Muscle of arm (tissue), 12 donors: Measurements from ENCODE around the gene GRIK4. TPM values are rescaled to one million over a fixed set of nuclear protein-coding genes. Genes with fewer than 3 reads are reported as not detected.

ENCODE experiments used
- DNase-seq: peaks from one replicate; pipeline ENCODE4 v3.0.0-alpha.2; 2013
- polyA plus RNA-seq, 12 donors: library from polyadenylated mRNA; unstranded; fragments of 120-200 nt; gene quantifications; one replicate each; pipeline ENCODE4 v1.2.1, GENCODE V29; 2013; ENCODE audit not compliant: insufficient read length in 12 of 12

The GRIK4 gene
- polyA plus RNA-seq, 12 donors = 0.21 to 2.0 (median 0.42) TPM; not detected in 2

DNA sequence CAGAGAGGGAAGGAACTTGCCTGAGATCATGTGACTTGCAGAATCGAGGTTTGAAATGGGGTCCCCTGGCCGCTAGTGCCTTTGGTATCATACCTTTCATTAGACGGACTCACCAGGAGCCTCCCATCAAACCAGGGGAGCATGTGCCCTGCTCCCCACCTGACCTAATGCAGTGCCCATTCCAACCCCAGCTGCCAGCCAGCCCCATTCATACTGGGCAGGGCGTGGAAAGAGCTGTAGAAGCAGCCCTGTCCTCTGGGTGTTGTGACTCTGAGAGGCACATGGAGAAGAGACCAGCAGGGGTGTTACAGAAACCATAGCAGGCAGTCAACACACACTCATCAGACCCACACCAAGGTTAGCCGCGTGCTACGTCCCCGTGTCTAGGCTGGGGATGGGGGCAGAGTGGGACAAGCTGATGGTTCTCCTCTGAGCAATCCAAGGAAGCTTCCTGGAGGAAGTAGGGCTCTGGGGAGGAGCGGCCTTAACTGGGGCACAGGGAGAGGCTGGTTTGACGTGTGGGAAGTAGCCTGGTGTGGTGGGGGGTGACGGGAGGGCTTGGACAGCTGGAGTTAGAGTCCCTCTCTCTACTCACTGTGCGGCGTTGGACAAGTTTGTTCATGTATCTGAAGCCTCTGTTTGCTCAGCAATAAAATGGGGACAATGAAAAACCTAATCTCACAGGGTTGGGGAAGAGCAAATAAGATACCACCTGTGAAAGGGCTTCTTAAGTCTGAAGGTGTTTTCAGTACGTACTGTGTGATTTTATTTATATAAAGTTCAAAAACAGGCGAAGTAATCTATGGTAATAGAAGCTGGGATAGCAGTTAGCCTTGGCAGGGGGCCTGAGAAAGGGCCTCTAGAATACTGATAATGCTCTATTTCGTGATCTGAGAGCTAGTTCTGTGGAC, 14.0 kb downstream of the GRIK4 start:
- no peak for DNase-seq

DNA sequence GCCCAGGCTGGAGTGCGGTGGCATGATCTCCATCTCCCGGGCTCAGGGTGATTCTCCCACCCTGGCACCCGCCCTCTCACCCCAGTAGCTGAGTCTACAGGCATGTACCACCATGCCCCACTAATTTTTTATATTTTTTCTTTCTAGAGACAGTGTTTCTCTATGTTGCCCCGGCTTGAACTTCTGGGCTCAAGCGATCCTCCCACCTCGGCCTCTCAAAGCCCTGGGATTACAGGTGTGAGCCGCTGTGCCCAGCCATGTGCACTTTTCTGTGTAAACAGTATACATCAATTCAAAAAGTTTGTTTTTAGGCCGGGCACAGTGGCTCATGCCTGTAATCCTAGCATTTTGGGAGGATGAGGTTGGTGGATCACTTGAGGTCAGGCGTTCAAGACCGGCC, 14.7 kb downstream of the GRIK4 start:
- DNase-seq = no peak

DNA sequence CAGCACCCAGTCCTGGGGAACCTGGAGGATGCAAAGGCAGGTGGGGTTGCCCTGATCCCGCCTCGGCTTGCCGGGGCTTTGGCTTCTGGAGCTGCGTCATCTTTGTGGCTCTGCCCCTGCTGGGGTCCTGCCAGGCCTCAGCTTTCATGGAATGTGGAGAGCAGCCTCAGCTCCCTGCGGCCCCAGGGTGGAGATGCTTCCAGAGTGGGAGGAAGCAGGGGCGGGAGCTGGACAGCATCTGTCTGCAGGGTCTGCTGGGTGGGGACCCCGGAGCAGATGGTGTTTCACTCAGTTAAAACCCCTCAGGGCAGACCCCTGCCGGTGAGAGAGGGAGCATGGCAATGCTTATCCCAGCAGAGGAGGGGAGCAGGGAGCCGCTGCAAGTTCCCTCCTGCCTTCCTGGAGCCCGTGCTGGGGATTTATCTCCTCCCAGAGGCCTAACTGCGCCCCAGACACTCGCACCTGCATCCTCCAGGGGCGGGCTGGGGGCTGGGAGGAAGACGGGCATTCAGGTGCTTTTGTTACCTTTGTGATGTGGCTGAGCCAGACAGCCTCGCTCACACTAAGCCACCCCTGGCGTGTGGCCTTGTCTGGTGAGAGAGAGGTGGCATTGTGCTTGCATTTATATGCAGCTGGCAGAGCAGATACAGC, 15.7 kb downstream of the GRIK4 start:
- peak; percentile 69 for DNase-seq

DNA sequence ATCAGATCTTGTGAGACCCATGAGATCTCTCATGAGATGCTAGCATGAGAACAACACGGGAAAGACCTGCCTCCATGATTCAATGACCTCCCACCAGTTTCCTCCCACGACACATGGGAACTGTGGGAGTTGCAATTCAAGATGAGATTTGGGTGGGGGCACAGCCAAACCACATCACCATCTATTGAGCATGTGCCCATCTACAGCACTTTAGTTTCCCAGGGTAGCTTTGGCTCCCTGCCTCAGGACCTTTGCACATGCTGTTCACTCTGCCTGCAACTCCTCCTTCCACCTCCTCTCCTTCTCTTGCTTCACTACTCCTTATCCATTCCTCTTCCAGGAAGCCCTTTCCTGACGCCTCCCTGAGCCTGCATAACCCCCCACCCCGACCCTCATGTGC, 17.2 kb downstream of the GRIK4 start:
- DNase-seq = no peak

DNA sequence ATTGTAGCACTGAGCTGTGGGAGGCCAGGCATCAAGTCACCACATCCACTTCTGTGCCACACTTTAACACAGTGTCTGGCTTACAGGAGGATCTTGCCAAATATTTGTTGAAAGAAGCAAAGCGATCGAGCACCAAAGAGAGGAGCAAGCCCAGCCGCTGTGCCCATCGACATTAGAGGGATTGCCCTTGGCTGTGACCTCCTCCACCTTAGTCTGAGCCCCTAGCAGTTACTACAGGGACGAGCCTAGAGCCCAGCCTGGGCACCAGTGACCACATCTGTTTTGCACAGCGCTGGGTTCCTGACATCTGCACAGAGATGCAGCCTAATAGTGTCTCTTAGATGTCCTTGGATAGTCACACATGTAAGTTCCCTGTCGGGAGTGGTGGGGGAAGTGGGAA, 17.7 kb downstream of the GRIK4 start:
- DNase-seq = no peak

DNA sequence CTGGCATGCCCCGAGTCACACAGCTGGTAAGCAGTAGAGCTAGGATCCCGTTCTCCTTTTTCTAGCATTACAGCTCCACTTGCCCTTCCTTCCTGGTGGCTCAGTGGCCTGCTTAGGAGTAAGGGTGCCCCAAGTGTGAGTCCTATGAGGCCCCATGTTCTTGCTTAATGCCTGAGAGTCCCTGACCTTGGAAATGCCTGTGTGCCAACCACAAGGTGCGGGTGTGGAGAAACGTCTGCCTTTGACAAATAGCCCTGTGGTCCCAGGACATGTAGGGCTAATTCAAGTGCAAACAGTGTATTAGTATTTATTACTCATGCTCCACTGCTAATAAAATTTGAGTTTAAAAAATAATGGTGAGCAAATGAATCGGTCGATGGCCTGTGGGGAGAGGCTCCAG, 18.4 kb downstream of the GRIK4 start:
- no peak for DNase-seq

DNA sequence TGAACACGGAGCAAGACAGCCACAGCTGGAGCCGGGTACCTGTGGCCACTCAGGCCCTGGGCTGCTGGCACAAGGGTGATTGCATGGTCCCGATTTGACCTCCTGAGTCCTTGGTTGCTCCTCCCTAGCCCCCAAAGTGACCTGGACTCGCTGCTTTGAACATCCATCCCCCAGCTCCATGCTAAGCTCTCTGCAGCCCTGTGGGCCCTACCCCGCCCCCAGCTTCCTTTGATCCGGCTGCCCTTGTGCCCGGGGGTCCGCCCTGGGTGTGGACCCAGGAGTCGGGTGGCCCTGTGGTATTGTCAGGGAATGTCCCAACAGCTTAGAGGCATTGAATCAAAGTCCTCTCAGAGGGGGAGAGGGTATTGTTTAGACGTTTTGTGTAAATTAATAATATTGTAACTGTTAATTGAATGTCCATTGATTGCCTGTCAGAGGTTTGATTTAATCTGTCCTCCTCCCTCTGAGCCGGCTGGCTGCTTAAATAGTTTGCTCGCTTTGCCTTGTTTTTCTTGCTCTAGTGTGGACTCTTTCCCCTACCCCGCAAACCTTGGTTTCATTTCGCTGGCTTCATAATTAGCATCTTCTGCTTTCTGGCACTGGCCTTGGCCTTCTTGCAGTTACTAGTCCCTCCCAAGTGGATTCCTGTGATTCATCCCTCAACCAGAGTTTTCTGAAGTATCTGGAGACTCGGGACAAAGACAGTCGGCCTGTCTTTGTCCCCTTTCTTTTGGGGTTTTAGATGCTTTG, 20.7 kb downstream of the GRIK4 start:
- no peak for DNase-seq

DNA sequence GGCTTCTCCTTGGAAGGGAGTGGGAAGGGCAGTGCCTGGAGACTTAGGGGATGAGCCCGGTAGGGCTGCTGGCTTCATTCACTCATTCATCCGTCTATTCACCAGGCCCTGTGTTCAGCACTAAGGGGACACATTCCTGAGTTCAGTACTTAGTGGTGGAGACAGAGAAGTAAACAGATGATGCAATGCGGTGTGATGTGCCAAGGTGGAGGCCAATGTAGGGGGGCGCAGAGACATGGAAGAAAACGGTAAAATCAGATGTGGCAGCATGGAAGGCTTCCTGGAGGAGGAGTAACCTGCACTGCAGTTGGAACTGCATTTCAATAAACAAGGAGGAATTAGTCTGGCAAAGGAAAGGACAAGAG, 21.3 kb downstream of the GRIK4 start:
- no peak for DNase-seq

DNA sequence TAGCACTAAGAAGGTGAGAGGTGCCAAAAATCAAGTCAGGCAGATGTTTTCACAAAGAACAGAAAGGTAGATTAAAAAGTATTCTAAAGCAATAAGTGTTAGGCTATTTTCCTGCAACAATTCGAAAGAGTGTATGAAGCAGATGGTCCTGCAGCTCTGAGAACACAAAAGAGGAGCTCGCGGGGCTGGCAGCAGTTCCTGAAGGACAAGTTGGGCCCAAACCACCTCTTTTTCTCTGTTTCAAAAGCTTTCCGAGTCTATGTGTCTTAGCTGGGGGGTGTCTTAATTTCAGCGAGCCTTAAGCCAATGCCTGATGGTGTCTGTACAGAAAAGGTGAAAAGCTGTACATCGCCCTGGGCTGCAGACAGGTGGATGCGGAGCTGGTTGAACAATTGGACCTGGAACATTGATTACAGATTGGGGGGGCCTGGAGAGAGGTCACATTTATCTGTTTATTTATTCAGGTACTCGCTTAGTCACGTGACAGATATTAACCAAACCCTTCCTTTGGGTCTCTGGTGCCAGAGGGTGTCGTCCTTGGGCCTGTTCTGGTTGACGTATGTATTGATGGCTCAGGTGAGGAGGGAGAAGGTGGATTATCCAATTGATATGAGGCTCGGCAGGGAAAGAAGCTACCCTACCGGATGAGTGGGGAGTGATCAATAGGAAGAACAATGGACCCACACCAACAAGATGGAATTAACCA, 24.7 kb downstream of the GRIK4 start:
- DNase-seq = no peak

DNA sequence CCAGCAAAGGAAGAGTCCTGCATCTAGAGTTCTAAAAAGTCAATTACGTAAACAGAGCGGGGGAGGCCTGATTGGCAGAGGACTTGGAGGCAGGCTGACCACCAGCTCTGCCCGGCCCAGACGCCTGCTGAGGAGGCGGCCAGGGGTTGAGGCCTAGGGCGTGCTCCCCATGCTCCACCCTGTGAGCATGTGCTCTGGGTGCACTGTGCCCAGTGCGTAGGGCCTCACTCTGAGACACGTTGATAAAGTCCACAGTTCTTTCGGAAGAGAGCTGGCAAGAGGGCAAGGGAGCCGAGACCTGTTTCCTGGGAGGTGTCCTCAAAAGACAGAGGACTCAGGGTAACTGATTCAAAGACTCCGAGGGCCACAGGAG, 25.2 kb downstream of the GRIK4 start:
- no peak for DNase-seq

DNA sequence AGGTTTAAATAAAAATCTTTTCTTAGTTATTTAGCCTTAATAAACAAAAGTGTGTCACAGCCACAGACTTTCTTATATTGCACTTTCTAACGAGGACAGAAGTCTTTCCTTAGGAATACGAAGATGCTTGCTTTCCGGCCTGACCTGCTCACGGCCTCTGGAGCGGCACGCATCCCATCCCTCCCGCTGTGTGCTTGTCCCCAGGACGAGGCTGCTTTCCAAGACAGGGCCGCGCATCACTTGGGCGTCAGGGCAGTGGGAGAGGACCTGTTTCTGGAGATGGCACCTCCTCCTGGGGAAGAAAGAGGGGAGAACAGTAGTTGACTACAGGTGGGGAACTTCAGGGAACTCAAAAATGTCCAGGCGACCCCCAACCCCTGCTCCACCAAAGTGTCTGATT, 26.4 kb downstream of the GRIK4 start:
- no peak for DNase-seq

DNA sequence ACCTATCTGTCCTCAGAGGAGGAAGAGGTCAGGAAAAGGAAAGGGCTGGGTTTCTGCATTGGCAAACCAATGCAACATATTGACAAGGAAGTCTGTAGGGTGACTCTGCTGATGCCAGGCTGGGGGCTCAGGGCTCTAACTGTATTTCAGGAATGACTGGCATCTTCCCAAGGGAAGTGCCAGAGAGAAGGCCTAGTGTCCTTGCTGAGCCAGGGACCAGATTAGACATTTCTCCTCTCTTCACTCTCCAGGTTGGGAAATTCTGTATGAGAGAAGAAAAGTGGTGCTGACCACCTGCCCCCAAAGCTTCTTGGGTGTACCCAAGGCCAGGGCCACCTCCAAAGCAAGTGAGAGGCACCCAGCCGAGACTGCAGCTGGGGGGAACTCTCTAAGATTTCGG, 27.2 kb downstream of the GRIK4 start:
- no peak for DNase-seq

DNA sequence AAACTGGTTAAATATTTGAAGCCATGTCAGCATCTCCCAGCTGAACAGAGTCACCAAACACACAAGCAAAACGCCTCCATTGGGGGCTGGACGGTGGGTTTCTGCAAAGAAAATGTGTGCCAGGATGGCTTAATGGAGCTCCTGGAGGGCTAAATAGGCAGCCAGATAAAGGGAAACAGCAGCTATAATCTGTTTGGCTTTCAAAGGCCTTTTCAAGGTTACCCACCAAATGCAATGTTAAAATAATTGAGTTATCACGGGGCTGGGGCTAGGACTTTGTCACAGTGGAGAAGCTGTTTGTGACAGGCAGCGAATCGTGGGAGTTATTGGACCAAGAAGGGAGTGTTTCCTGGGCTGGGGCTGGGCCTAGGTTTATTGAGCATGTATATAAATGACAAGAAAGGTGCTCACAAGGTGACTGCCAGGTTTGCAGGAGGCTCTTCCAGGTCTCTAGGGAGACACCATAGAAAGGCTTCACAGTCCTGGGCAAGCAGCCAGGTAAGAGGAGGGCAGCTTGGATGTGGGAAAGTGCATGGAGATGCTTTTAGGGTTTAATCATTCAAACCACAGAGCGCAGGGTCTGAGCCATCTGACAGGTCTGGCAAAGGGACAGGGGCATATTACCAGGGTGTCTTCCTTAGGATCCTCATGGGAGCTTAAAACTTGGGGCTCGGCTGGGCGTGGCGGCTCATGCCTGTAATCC, 28.3 kb downstream of the GRIK4 start:
- DNase-seq = no peak

DNA sequence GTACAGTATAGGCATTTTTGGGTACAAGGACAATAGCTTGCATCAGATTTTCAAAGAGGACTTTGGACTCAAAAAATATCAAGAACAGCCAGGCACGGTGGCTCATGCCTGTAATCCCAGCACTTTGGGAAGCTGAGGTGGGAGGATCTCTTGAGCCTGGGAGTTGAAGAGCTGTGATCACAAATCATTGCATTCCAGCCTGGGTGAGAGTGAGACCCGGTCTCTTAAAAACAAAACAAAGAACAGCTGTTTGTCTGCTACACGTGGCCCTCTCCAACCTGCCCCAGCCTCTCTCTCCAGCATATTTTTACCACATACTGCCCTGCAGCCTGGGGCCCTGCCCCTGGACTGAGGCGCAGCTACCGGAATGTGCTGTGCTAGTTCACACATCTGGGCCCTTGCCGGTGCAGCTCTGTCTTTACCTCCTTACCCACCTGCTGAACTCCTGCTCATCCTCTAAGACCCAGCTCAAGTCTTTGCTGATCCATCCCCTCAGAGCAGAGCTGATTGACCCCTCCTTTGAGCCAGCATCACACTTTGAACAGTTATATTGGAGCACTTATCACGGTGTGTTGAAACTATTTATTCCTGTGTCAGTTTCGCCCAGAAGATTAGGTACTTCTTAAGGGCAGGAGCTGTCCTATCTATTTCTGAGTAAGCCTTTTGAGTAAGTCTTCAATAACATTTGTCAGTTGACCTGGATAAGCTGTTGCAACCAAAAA, 29.4 kb downstream of the GRIK4 start:
- DNase-seq = no peak

DNA sequence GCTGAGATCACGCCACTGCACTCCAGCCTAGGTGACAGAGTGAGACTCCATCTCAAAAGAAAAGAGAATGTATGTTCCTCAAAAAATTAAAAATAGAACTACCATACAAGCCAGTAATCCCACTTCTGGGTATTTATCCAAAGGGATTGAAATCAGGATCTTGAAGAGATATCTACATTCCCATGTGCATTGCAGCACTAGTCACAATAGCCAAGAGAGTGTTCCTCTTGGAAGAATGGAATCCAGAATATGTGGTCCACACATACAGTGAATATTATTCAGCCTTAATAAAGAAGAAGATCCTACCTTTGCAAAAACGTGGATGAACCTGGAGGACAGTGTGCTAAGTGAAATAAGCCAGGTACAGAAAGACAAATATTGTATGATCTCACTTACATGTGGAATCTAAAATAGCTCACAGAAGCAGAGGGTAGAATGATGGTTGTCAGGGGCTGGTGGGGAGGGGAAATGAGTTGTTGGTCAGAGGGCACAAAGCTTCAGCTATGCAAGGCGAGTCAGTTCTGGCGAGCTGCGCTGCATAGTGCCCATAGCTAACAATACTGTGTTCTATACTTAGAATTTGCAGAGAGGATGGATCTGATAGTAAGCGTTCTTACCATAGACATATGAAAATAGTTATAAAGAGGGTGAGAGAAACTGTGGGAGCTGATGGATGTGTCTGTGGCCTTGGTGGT, 32.1 kb downstream of the GRIK4 start:
- no peak for DNase-seq

DNA sequence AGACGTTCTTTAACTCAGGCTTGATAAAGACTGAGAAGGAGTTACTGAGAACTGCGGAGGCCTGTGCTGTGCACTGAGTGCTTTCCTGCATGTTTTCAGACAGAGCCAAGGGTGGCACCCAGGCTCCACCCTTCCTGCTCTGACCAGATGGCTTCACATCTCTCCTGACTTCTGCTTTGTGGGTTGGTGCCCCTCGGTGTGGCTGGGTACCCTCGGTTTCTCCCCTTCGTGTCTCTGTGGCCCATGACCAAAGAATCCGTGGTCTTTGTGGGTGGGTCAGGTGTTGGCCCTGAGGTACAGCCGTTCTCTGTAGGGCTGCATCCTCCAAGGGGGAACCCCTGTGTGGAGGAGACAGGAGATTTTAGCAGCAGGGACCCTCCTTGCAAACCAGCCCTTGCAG, 34.3 kb downstream of the GRIK4 start:
- no peak for DNase-seq

DNA sequence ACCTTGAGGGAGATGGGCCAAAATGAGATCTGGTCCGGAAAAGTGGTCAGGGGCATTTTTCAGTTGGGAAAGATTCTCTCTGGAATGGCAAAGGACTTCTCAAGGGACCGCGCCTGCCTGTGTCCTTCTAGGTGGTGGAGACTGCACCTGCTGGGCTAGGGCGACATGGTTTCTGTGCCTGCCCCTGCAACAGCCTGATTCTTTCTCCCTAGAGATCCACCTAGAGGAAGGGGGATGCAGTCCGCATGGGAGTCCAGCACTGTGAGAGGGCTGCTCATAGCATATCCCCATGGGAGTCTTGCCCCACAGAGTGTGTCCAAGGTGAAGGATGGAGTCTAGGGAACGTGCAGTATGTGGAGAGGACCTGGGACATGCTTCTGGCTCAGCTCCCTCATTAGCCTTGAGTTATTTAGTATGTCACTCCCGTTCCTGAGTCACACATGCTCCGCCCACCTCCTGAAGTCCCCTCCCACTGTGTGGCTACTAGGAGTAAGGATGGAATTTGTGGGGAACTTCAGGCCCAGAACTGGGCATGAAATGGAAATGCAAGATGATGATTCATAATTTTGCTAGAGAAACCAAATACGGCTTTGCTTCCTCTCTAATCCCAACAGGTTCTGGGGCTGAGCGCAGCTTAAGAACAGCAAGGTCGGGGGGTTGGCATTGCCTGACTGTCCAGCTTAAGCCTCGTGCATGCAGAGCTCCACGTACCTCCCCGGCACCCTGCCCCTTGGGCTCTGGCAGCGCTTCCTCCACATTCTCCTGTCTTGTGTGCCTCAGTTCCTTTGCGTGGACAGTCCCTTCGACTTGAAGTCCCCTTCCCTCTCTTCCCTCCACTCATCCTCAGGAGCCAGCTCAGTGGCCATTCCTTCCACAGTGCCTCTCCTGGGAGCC, 35.0 kb downstream of the GRIK4 start:
- no peak for DNase-seq

DNA sequence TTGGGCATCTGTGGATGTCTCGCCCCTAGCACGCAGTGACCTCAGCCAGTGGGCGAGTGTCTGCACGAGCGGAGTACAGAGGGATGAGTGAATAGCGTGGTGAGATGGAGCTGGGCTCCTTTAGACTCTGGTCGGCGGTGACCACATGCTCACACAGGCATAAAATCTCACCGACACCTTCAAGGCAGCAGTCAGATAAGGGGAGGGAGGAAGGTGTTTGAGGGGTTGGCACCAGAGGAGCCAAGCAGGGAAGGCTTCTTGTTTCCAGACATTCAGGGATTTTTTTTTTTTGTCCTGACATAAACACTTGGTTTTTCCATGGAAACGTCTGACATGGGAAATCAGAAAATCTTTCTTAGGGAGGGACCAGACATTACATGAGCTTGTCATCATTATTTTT, 35.8 kb downstream of the GRIK4 start:
- no peak for DNase-seq
